ENCODE measurements around the gene FAM76B. TPM values are rescaled to one million over a fixed set of nuclear protein-coding genes. Genes with fewer than 3 reads are reported as not detected.

FAM76B gene
- total and polyA plus RNA-seq, 9 of the 15 experiments (the other 6 are each of a cell fraction or from before 2014, with no cell fraction given): 22.5 to 60.0 (median 35.0) TPM

- TF ChIP-seq MBD1 (CRISPR knock-in tag; IDR thresholded peaks at IDR 0.05): no peak
- TF ChIP-seq NONO (IDR thresholded peaks at IDR 0.05; ENCODE audit: low read depth in 2 of 2, low read length in 1 of 2): 0 out of 4 replicates have a peak, but pooled peaks of 1 of the 2 experiments have one; percentile 50
- TF ChIP-seq ZNF133 (CRISPR knock-in tag; IDR thresholded peaks at IDR 0.05): no peak
- no peak for TF ChIP-seq RUNX1 (IDR thresholded peaks at IDR 0.05; ENCODE audit: low read depth)
- no peak for TF ChIP-seq ZNF174 (CRISPR knock-in tag; IDR thresholded peaks at IDR 0.05)
- TF ChIP-seq ZEB2 (IDR thresholded peaks at IDR 0.05): peak; percentile 92
- no peak for TF ChIP-seq RNF219 (CRISPR knock-in tag; IDR thresholded peaks at IDR 0.05)
- no peak for TF ChIP-seq ZNF408 (CRISPR knock-in tag; IDR thresholded peaks at IDR 0.05; ENCODE audit: low read depth)
- TF ChIP-seq ARID1B (IDR thresholded peaks at IDR 0.05): peak; percentile 97
- TF ChIP-seq PURB (CRISPR knock-in tag; IDR thresholded peaks at IDR 0.05; ENCODE audit: low read depth): no peak
- TF ChIP-seq DMBX1 (CRISPR knock-in tag; IDR thresholded peaks at IDR 0.05; ENCODE audit: borderline replicate concordance): 0 out of 2 replicates have a peak, but pooled peaks have one; percentile 18
- TF ChIP-seq PYGO2 (tag; IDR thresholded peaks at IDR 0.05): no peak
- TF ChIP-seq ELK3 (CRISPR knock-in tag; IDR thresholded peaks at IDR 0.05): no peak
- TF ChIP-seq LCOR (CRISPR knock-in tag; IDR thresholded peaks at IDR 0.05): no peak
- TF ChIP-seq BCLAF1 (IDR thresholded peaks at IDR 0.05; ENCODE audit: borderline replicate concordance in 1 of 2, control insufficient read depth in 1 of 2, low read depth in 2 of 2, low read length in 1 of 2): no peak
- TF ChIP-seq BRF2 (IDR thresholded peaks at IDR 0.05; ENCODE audit: borderline replicate concordance, insufficient read depth, insufficient read length): no peak
- TF ChIP-seq PCBP2 (IDR thresholded peaks at IDR 0.05; ENCODE audit: low read depth, low read length, poor library complexity, severe bottlenecking): no peak
These were observed 55.5 kb downstream of the FAM76B start (continued) for GRCh38 chr11:95734009-95734572.

All from K562 (cell line).